ENCODE data around the gene CCL16. TPM values are rescaled to one million over a fixed set of nuclear protein-coding genes. Genes with fewer than 3 reads are reported as not detected.

CCL16 gene
- polyA plus RNA-seq, 2 of the 4 experiments (the other 2 are of a cell fraction): not detected

- 0 out of 3 replicates have a peak, but pooled peaks cover 4% of the 10 kb centered on the region for H3K4me1 ChIP-seq
- CTCF ChIA-PET: interaction anchor here (0.6 to 3.0 kb wide), 7 partner anchors 9 to 97 kb away, joined by 3 to 14 read pairs (median 4); no protein-coding TSS in a partner anchor
- no peak for DNase-seq (ENCODE audit: low read depth in 1 of 2, low spot score in 1 of 2)
- 0 out of 6 replicates have a peak, but pooled peaks of 1 of the 2 experiments have one; percentile 16 for ATAC-seq
- H3K4me2 ChIP-seq: no peak overlapping the region
- no peak overlapping the region for H3K4me3 ChIP-seq
- FAIRE-seq: no peak
- POLR2A ChIA-PET: no interaction called here
- WGBS (ENCODE audit: missing lambda C conversion rate): 49% methylated on average over 3 of the region's 3 CpGs
- TF ChIP-seq POLR2A (IDR thresholded peaks at IDR 0.05; ENCODE audit: low read length): no peak
- TF ChIP-seq EP300 (IDR thresholded peaks at IDR 0.05): no peak
- no peak for TF ChIP-seq HOXA7 (CRISPR knock-in tag; IDR thresholded peaks at IDR 0.05)
- no peak for TF ChIP-seq EHMT2 (IDR thresholded peaks at IDR 0.05; ENCODE audit: low read depth)
- TF ChIP-seq ZC3H11A (IDR thresholded peaks at IDR 0.05): no peak
- TF ChIP-seq, protein P1, sequence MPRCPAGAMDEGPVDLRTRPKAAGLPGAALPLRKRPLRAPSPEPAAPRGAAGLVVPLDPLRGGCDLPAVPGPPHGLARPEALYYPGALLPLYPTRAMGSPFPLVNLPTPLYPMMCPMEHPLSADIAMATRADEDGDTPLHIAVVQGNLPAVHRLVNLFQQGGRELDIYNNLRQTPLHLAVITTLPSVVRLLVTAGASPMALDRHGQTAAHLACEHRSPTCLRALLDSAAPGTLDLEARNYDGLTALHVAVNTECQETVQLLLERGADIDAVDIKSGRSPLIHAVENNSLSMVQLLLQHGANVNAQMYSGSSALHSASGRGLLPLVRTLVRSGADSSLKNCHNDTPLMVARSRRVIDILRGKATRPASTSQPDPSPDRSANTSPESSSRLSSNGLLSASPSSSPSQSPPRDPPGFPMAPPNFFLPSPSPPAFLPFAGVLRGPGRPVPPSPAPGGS (IDR thresholded peaks at IDR 0.05): no peak
- TF ChIP-seq REST (IDR thresholded peaks at IDR 0.05): no peak
- no peaks in the 10 kb centered on the region for H3K9me3 ChIP-seq
- H3K27ac ChIP-seq: no peak overlapping the region
Observed at GRCh38 chr17:35949401-35949800, 31.9 kb downstream of the CCL16 start.

GRCh38 chr17:35948092-35948491 is 33.2 kb downstream of the CCL16 start:
- WGBS (ENCODE audit: missing lambda C conversion rate): 81% methylated on average over 7 of the region's 7 CpGs
- TF ChIP-seq FOXS1 (CRISPR knock-in tag; IDR thresholded peaks at IDR 0.05) (no peak), ZSCAN20 (CRISPR knock-in tag; IDR thresholded peaks at IDR 0.05) (no peak), ZFP36 (IDR thresholded peaks at IDR 0.05; ENCODE audit: borderline replicate concordance, partially characterized antibody) (no peak), KDM1A (IDR thresholded peaks at IDR 0.05; ENCODE audit: low read depth) (no peak), POLR2A (IDR thresholded peaks at IDR 0.05; ENCODE audit: low read length) (no peak), POLR2AphosphoS2 (conservative IDR thresholded peaks at IDR 0.05; ENCODE audit: low read length) (no peak), E2F6 (IDR thresholded peaks at IDR 0.05; ENCODE audit: borderline replicate concordance, low read depth) (no peak), HOXB5 (CRISPR knock-in tag; IDR thresholded peaks at IDR 0.05) (no peak), MAFK (IDR thresholded peaks at IDR 0.05; ENCODE audit: partially characterized antibody) (no peak), SREBF2 (IDR thresholded peaks at IDR 0.05) (no peak), ZNF302 (CRISPR knock-in tag; IDR thresholded peaks at IDR 0.05) (no peak), HOXA7 (CRISPR knock-in tag; IDR thresholded peaks at IDR 0.05) (no peak), CHD4 (IDR thresholded peaks at IDR 0.05; ENCODE audit: borderline replicate concordance) (no peak), HEYL (CRISPR knock-in tag; IDR thresholded peaks at IDR 0.05) (no peak), HOXB13 (CRISPR knock-in tag; IDR thresholded peaks at IDR 0.05; ENCODE audit: low read depth) (no peak)
- TF ChIP-seq, protein P2, sequence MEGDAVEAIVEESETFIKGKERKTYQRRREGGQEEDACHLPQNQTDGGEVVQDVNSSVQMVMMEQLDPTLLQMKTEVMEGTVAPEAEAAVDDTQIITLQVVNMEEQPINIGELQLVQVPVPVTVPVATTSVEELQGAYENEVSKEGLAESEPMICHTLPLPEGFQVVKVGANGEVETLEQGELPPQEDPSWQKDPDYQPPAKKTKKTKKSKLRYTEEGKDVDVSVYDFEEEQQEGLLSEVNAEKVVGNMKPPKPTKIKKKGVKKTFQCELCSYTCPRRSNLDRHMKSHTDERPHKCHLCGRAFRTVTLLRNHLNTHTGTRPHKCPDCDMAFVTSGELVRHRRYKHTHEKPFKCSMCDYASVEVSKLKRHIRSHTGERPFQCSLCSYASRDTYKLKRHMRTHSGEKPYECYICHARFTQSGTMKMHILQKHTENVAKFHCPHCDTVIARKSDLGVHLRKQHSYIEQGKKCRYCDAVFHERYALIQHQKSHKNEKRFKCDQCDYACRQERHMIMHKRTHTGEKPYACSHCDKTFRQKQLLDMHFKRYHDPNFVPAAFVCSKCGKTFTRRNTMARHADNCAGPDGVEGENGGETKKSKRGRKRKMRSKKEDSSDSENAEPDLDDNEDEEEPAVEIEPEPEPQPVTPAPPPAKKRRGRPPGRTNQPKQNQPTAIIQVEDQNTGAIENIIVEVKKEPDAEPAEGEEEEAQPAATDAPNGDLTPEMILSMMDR (IDR thresholded peaks at IDR 0.05): no peak

More at GRCh38 chr17:35948092-35948491, 33.2 kb downstream of the CCL16 start:
- Histone ChIP-seq H3K9me3 (no peaks in the 10 kb centered on the region), H3K4me3 (no peak overlapping the region), H3K4me1 (0 out of 3 replicates have a peak, but pooled peaks cover 4% of the 10 kb centered on the region), H3K4me2 (no peak overlapping the region), H3K27ac (no peak overlapping the region)
- FAIRE-seq (no peak), DNase-seq (ENCODE audit: low read depth in 1 of 2, low spot score in 1 of 2) (no peak), ATAC-seq (no peak)
- ChIA-PET POLR2A (no interaction called here), CTCF (interaction anchor here (0.5 to 3.4 kb wide), 21 partner anchors 9 to 610 kb away, joined by 3 to 18 read pairs (median 4); no protein-coding TSS in a partner anchor)

Measured in A549 (cell line).